ENCODE measurements around the gene STXBP5. TPM values are rescaled to one million over a fixed set of nuclear protein-coding genes. Genes with fewer than 3 reads are reported as not detected.

The STXBP5 gene
- total RNA-seq, 2 donors from 2014 or later = 9.9 to 13.6 TPM

- no peaks in the 10 kb centered on the region for H3K36me3 ChIP-seq
- no peak for TF ChIP-seq CTCF (IDR thresholded peaks at IDR 0.05)
These were observed 45.3 kb upstream of the STXBP5 start for GRCh38 chr6:147158881-147159280.

GRCh38 chr6:147159536-147160374 lies 44.5 kb upstream of the STXBP5 start:
- Histone ChIP-seq H3K27ac (no peak overlapping the region), H3K4me3 (no peak overlapping the region), H3K36me3 (no peaks in the 10 kb centered on the region), H3K9me3 (no peaks in the 10 kb centered on the region), H3K27me3 (no peaks in the 10 kb centered on the region), H3K4me1 (no peaks in the 10 kb centered on the region)
- no peak for TF ChIP-seq CTCF (IDR thresholded peaks at IDR 0.05)
- no peak for DNase-seq (ENCODE audit: low spot score)

More at GRCh38 chr6:147158881-147159280, 45.3 kb upstream of the STXBP5 start:
- DNase-seq (ENCODE audit: low spot score) = no peak
- Histone ChIP-seq H3K9me3 (no peaks in the 10 kb centered on the region), H3K4me3 (no peak overlapping the region), H3K27me3 (no peaks in the 10 kb centered on the region), H3K27ac (no peak overlapping the region), H3K4me1 (no peaks in the 10 kb centered on the region)

- no peaks in the 10 kb centered on the region for H3K9me3 ChIP-seq
- no peaks in the 10 kb centered on the region for H3K4me1 ChIP-seq
- no peak for DNase-seq (ENCODE audit: low spot score)
- TF ChIP-seq CTCF (IDR thresholded peaks at IDR 0.05) = no peak
- no peak overlapping the region for H3K27ac ChIP-seq
- no peaks in the 10 kb centered on the region for H3K27me3 ChIP-seq
- no peak overlapping the region for H3K4me3 ChIP-seq
- no peaks in the 10 kb centered on the region for H3K36me3 ChIP-seq
These were observed 43.6 kb upstream of the STXBP5 start for GRCh38 chr6:147160593-147160992.

- Histone ChIP-seq H3K4me1 (no peaks in the 10 kb centered on the region), H3K9me3 (no peaks in the 10 kb centered on the region), H3K27ac (no peak overlapping the region), H3K27me3 (no peaks in the 10 kb centered on the region), H3K4me3 (no peak overlapping the region), H3K36me3 (no peaks in the 10 kb centered on the region)
- no peak for DNase-seq (ENCODE audit: low spot score)
- TF ChIP-seq CTCF (IDR thresholded peaks at IDR 0.05) = no peak
These were observed 42.8 kb upstream of the STXBP5 start for GRCh38 chr6:147161253-147161973.

- Histone ChIP-seq H3K27me3 (no peaks in the 10 kb centered on the region), H3K4me1 (no peaks in the 10 kb centered on the region)
- no peak for TF ChIP-seq CTCF (IDR thresholded peaks at IDR 0.05)
These were observed 42.2 kb upstream of the STXBP5 start for GRCh38 chr6:147161974-147162495.

More at GRCh38 chr6:147161974-147162495, 42.2 kb upstream of the STXBP5 start:
- no peaks in the 10 kb centered on the region for H3K9me3 ChIP-seq
- DNase-seq (ENCODE audit: low spot score) = no peak
- H3K4me3 ChIP-seq = no peak overlapping the region
- no peak overlapping the region for H3K27ac ChIP-seq
- H3K36me3 ChIP-seq = no peaks in the 10 kb centered on the region
